ENCODE data around the gene UNC13D. TPM values are rescaled to one million over a fixed set of nuclear protein-coding genes. Genes with fewer than 3 reads are reported as not detected.

Gene UNC13D
- total RNA-seq, 1 experiment from 2014 or later, result 12.7 TPM

DNA sequence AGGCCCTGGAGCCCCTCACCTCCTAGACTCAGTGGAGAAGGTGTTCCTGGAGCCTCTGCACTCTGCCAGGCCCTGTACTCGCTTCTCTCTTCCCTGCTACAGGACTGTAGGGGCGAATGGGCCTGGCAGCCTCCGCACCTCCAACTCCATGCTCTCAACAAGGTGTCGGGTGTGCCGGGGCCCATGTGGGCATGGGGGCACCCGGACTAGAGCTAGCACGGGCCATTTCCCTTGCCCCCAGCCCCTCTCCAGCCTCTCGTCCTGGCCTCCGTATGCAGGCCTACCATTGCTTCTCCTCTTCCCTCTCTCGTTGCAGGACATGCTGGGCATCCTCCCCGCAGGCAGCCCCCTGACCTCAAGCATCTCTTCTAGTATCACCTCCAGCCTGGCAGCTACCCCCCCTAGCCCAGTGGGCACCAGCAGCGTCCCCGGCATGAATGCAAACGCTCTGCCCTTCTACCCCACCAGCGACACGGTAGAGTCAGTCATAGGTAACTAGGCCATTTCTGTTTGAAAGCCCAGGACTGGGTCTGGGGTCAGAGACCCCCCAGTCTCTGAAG is 25.8 kb downstream of the UNC13D start:
- Histone ChIP-seq H3K4me1 (ENCODE audit: control insufficient read depth, insufficient read depth, low read length) (no peaks in the 10 kb centered on the region), H3K27ac (ENCODE audit: low read length) (no peak overlapping the region), H3K4me3 (ENCODE audit: low read depth in 2 of 2, low read length in 2 of 2) (no peak overlapping the region), H3K36me3 (ENCODE audit: control insufficient read depth, insufficient read depth, low read length) (no peaks in the 10 kb centered on the region), H3K9me3 (ENCODE audit: control insufficient read depth, insufficient read depth, low read depth, low read length) (no peaks in the 10 kb centered on the region), H3K27me3 (ENCODE audit: control insufficient read depth, insufficient read depth, low read length) (no peaks in the 10 kb centered on the region)
- ChIA-PET CTCF (interaction anchor here (0.5 kb wide), 1 partner anchor 25 kb away, joined by 3 read pairs; no protein-coding TSS in a partner anchor), POLR2A (no interaction called here)
- TF ChIP-seq, protein P1, sequence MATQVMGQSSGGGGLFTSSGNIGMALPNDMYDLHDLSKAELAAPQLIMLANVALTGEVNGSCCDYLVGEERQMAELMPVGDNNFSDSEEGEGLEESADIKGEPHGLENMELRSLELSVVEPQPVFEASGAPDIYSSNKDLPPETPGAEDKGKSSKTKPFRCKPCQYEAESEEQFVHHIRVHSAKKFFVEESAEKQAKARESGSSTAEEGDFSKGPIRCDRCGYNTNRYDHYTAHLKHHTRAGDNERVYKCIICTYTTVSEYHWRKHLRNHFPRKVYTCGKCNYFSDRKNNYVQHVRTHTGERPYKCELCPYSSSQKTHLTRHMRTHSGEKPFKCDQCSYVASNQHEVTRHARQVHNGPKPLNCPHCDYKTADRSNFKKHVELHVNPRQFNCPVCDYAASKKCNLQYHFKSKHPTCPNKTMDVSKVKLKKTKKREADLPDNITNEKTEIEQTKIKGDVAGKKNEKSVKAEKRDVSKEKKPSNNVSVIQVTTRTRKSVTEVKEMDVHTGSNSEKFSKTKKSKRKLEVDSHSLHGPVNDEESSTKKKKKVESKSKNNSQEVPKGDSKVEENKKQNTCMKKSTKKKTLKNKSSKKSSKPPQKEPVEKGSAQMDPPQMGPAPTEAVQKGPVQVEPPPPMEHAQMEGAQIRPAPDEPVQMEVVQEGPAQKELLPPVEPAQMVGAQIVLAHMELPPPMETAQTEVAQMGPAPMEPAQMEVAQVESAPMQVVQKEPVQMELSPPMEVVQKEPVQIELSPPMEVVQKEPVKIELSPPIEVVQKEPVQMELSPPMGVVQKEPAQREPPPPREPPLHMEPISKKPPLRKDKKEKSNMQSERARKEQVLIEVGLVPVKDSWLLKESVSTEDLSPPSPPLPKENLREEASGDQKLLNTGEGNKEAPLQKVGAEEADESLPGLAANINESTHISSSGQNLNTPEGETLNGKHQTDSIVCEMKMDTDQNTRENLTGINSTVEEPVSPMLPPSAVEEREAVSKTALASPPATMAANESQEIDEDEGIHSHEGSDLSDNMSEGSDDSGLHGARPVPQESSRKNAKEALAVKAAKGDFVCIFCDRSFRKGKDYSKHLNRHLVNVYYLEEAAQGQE (IDR thresholded peaks at IDR 0.05; ENCODE audit: insufficient read depth in 1 of 2, low read depth in 2 of 2, low read length in 1 of 2), result no peak
- TF ChIP-seq POLR2AphosphoS5 (IDR thresholded peaks at IDR 0.05; ENCODE audit: low read depth, low read length) (no peak), SIN3A (IDR thresholded peaks at IDR 0.05; ENCODE audit: borderline replicate concordance, insufficient read depth, low read depth, low read length) (no peak), TCF7L2 (IDR thresholded peaks at IDR 0.05; ENCODE audit: low read depth, low read length) (no peak)
- TF ChIP-seq, protein P2, sequence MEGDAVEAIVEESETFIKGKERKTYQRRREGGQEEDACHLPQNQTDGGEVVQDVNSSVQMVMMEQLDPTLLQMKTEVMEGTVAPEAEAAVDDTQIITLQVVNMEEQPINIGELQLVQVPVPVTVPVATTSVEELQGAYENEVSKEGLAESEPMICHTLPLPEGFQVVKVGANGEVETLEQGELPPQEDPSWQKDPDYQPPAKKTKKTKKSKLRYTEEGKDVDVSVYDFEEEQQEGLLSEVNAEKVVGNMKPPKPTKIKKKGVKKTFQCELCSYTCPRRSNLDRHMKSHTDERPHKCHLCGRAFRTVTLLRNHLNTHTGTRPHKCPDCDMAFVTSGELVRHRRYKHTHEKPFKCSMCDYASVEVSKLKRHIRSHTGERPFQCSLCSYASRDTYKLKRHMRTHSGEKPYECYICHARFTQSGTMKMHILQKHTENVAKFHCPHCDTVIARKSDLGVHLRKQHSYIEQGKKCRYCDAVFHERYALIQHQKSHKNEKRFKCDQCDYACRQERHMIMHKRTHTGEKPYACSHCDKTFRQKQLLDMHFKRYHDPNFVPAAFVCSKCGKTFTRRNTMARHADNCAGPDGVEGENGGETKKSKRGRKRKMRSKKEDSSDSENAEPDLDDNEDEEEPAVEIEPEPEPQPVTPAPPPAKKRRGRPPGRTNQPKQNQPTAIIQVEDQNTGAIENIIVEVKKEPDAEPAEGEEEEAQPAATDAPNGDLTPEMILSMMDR (IDR thresholded peaks at IDR 0.05), result no peak
- in situ Hi-C loops (cut with HindIII; ENCODE audit: low pct_unique_long_range_greater_than_20kb, low sequenced_read_pairs) (no loop called here), intact Hi-C loops (cut with micrococcal nuclease; ENCODE audit: unreplicated experiment) (no loop called here)
- ATAC-seq (no peak), DNase-seq (ENCODE audit: low read depth, low spot score) (no peak)
- no TSS peak for BruUV-seq (replicated peaks)

DNA sequence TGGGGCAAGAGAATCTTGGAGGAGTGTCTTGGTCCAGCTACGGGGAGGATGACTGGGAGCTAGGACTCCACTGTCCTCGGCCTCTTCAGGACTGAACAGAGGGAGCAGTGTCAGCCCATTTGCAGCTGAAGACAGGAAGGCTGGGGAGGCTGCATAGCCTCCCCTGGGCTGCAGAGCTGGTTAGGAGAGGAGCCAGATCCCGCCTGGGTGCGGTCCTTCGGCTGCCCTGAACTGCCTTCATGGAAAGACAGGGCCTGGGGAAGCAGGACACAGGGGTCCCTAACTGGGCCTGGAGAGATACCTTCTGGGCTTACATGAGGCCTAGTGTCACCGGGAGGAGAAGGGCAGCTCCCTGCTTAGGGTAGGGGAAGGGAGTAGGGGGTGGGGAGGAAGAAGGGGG is 26.6 kb downstream of the UNC13D start:
- ATAC-seq (no peak), DNase-seq (ENCODE audit: low read depth, low spot score) (no peak)
- Histone ChIP-seq H3K9me3 (ENCODE audit: control insufficient read depth, insufficient read depth, low read depth, low read length) (no peaks in the 10 kb centered on the region), H3K27me3 (ENCODE audit: control insufficient read depth, insufficient read depth, low read length) (no peaks in the 10 kb centered on the region), H3K4me1 (ENCODE audit: control insufficient read depth, insufficient read depth, low read length) (no peaks in the 10 kb centered on the region), H3K4me3 (ENCODE audit: low read depth in 2 of 2, low read length in 2 of 2) (no peak overlapping the region), H3K36me3 (ENCODE audit: control insufficient read depth, insufficient read depth, low read length) (no peaks in the 10 kb centered on the region), H3K27ac (ENCODE audit: low read length) (no peak overlapping the region)
- in situ Hi-C loops (cut with HindIII; ENCODE audit: low pct_unique_long_range_greater_than_20kb, low sequenced_read_pairs) (no loop called here), intact Hi-C loops (cut with micrococcal nuclease; ENCODE audit: unreplicated experiment) (no loop called here)
- CTCF ChIA-PET, result no interaction called here
- TF ChIP-seq, protein P2 (IDR thresholded peaks at IDR 0.05), result no peak
- no peak for TF ChIP-seq TCF7L2 (IDR thresholded peaks at IDR 0.05; ENCODE audit: low read depth, low read length)
- no peak for TF ChIP-seq POLR2AphosphoS5 (IDR thresholded peaks at IDR 0.05; ENCODE audit: low read depth, low read length)
- no peak for TF ChIP-seq SIN3A (IDR thresholded peaks at IDR 0.05; ENCODE audit: borderline replicate concordance, insufficient read depth, low read depth, low read length)
- TF ChIP-seq, protein P1 (IDR thresholded peaks at IDR 0.05; ENCODE audit: insufficient read depth in 1 of 2, low read depth in 2 of 2, low read length in 1 of 2), result no peak
- POLR2A ChIA-PET, result no interaction called here
- BruUV-seq (replicated peaks), result no TSS peak
